GM19025 (cell line): ENCODE measurements around the gene MT1E.
"Not testable (repeated sequence)": the region's sequence is repeated elsewhere in the genome, so short reads cannot be mapped to it uniquely, and the experiment has no call there.

Experiments used
- ATAC-seq: cut with Tn5 transposase; IDR thresholded peaks from one replicate; pipeline ENCODE4 v1.9.1; 2021; ENCODE audit warnings: mild to moderate bottlenecking, low read depth, moderate library complexity; ENCODE audit not compliant: unreplicated experiment

Gene MT1E

DNA sequence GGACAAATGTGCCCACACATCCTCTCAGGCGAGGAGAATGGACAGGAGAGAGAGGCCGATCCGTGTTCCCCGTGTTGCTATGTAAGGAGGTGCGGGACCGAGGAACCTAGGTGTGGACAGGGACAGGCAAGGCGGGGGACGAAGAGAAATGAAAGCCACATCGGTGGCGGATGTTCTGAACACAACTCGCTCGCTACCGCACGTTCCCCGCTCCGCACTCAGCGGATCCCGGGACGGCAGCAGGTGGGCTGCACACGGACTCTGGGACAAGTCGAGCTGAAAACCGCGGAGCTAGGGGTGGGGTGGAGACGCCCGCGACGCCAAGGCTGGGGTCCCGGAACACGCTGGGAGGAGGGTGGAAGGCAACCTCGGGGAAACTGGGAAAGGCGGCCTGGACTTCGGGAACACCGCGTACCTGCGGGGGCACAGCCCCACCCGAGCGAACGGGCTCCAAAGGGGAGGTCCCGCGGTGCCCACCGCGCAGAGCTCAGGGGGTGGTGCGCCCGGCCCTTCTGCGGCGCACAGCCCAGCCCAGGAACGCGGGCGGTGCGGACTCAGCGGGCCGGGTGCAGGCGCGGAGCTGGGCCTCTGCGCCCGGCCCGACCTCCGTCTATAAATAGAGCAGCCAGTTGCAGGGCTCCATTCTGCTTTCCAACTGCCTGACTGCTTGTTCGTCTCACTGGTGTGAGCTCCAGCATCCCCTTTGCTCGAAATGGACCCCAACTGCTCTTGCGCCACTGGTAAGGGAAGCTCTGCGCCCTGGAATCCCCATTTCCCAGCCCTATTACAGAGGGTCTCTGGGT is at the start of gene MT1E:
MT1E (plus strand) TSS at position 642 of the 803 bp plus-strand sequence; CDS start at position 713, 71 bp downstream.
- ATAC-seq: peak; percentile 50

DNA sequence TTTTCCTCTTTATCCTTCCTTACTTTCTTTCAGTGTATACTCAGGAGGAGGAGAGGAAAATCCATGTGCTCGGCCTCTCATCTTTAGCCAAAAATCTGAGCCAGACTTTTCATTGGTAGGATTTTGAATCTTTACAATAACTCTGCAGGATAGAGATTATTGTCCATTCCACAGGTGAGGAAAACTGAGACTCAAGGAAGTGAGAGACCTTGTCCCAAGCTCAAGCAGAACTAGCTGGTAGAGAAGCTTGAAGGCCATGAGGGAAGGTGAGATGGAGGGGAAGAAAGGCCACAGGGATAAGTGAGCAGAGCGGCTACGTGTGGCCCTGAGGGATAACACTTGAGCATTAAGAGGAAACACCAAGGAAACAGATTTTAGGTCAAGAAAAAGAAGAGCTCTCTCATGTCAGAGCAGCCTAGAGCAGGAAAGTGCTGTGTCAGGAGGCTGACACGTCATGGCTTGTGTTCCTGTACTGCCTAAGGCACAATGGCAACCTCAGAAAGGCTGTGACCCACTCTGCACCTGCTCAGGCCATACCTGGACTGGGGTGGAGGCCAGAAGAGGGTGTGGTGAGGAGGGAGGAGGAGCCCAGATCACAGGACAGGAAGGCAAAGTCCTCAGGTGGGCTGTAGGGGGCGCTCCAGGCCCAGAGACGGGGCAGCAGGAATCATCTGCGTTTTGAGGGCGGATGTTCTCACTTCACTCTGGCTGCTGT is 48.8 kb upstream of the MT1E start:
- ATAC-seq: no peak

DNA sequence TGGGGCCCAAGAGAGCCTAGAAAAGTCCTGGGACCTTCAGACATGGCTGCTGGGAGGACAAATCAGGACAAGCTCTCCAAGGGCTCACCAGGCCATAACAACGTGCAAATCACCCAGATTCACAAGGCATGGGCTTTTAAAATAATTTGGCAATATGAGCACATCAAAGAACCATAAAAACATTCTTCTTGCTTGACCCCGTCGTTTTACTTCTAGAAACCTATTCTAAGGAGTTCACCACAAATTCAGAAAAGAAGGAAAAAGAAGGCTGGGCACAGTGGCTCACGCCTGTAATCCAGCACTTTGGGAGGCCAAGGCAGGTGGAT is 48.3 kb upstream of the MT1E start:
- no peak for ATAC-seq

DNA sequence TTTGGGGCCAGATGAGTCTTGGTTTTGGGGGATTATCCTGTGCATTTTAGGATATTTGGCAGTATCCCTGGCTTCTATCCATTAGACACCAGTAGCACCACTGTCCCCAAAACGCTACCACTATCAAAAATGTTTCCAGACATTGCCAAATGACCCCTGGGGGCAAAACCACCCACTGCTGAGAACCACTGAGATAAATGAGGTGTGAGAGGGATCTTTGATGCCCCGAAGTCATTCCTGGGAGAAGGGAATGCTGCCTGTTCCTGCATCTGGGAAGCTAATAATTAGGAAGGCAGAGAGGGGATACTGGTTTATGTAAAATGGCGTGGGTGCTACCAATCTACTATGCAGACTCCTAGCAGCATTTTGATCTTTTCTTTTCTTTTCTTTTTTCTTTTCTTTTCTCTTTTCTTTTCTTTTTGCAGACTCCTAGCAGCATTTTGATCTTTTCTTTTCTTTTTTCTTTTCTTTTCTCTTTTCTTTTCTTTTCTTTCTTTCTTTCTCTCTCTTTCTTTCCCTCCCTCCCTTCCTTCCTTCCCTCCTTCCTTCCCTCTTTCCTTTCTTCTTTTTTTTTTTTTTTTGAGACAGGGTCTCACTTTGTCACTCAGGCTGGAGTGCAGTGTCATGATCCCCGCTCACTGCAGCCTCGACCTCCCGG is 45.1 kb upstream of the MT1E start:
- no peak for ATAC-seq

DNA sequence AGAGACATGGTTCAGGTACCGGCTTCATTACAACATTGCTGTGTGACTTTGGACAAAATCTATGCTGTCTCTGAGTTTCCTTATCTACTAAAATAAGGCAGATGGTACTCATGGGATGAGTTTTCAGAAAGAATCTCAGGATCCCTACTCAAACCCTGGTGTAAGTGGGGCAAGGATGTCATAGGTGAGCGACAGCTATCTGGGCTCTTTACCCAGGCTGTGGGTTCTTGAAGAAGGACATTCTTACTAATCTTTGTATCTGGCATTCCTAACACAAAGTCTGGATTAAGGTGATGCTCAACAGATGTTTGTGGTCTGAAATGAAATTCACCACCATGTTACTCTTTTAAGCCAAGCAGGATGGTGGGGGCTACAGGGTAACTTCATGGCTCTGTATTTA is 42.7 kb upstream of the MT1E start:
- ATAC-seq: not testable (repeated sequence)

- ATAC-seq: no peak
Observed at GRCh38 chr16:56583351-56584168, 42.0 kb upstream of the MT1E start.

GRCh38 chr16:56584276-56584675 is 41.3 kb upstream of the MT1E start:
- no peak for ATAC-seq

GRCh38 chr16:56588781-56589140 is 36.8 kb upstream of the MT1E start:
- no peak for ATAC-seq

- ATAC-seq: no peak
Observed at GRCh38 chr16:56589141-56590039, 36.2 kb upstream of the MT1E start, which contains the start of gene MT3. MT3 (plus strand) TSS chr16:56589528; CDS start chr16:56589591, 63 bp downstream.

DNA sequence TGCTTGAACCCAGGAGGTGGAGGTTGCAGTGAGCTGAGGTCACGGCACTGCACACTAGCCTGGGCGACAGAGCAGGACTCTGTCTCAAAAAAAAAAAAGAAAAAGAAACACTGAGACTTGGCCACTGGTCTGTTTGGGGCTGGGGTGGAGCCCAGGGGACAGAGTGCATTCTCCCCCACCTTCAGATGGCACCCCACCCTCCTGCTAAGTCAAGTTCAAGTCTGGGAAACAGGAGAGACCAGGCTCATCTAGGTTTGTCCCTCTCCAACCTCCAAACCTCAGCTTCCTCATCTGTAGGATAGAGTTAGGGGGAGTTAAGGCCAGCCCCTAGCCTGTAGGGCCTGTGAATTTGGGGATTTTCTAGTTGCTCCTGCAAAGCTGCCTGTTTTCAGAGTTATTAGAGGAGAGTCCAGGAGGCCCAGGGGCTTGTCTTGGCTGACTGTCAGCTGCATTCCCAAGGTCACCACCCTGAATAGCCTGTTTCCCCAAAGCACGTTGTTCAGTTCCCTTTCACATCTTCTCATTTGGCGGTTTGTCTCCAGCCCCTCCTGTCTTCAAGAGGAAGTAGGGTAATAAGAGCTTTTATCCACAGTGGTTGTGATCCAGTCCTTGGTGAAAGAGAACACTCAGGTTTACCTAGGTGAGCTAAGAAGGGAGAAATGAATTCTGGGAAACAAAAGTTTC is 34.1 kb upstream of the MT1E start:
- no peak for ATAC-seq

- no peak for ATAC-seq
Observed at GRCh38 chr16:56593573-56594291, 31.8 kb upstream of the MT1E start.

DNA sequence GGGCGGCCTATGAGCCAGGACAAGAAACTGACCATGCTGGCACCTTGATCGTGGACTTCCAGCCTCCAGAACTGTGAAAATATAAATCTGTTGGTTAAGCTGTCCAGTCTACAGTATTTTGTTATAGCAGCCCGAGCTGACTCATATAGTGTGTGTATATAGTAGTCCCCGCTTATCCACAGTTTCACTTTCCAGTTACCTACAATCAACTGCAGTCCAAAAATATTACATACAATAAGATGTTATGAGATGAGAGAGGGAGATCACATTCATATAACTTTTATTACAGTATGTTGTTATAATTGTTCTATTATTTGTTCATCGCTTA is 31.3 kb upstream of the MT1E start:
- no peak for ATAC-seq

DNA sequence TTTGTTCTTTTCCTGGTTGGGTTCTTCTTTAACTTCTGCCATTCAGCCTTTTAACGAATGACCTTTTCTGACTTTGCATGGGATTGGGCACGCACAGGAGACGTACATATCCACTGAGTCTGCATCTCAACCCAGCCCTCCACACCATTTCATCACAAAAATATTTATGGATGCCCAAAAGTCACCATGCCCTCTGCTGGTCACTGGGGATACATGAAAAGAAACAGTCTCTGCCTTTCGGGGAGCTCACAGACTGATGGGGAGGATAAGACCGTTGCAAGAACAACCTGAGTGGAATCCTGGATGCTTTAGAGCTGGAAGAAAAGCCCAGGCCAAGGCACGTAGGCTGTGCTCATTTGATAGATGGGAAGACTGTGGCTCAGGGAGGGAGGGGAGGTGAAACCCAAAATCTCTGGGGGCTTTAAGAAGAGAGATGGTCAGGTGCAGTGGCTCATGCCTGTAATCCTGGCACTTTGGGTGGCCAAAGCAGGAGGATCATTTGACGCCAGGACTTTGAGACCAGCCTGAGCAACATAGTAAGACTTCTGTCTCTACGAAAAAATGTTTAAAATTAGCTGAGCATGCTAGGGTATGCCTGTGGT is 25.1 kb upstream of the MT1E start:
- no peak for ATAC-seq

GRCh38 chr16:56601325-56601724 is 24.3 kb upstream of the MT1E start:
- no peak for ATAC-seq

DNA sequence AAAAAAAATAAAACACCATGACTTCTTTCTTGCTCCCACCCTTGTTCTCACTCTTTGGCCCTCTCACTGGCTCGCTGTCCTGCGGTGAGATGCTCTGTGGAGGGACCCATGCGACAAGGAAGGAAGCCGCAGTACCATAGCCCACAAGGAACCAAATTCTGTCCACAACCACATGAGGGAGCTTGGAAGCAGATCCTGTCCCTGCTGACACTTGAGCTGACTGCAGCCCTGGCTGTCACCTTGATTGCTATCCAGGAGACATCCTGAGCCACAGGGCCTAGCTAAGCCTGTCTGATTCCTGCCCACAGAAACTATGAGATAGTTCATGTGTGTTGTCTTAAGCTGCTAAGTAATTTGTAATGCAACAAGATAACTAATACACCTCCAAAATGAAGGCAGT is 22.0 kb upstream of the MT1E start:
- no peak for ATAC-seq

DNA sequence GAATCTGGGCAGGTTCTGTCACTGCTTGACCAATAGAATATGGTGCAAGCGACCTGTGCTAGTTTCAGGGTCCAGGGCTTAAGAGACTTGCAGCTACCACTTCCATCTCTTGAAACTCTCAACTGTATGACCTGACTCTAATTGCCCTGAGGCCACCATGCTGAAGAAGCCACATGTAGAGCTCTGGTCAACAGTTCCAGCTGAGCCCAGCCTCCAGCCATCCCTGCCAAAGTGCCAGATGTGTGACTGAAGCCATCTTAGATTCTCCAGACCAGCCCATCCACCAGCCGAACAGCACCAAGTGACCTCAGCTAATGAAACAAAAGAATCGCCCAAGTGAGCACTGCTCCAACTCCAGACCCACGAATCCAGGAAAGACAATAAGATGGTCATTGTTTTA is 20.6 kb upstream of the MT1E start:
- no peak for ATAC-seq

- ATAC-seq: no peak
Observed at GRCh38 chr16:56605475-56605874, 20.1 kb upstream of the MT1E start.

GRCh38 chr16:56606071-56606475 is 19.5 kb upstream of the MT1E start:
- ATAC-seq: no peak
